HUES64 (cell line): Measurements from ENCODE around the gene CTXND1.

ENCODE experiments used
- H3K27ac ChIP-seq: 2 replicates; pipeline ENCODE4 v1.7.0; 2013; ENCODE audit warnings: low read depth, low read length, inconsistent platforms
- H3K27me3 ChIP-seq: 2 replicates; pipeline ENCODE4 v1.6.1; 2013; ENCODE audit warnings: mild to moderate bottlenecking, low read length; ENCODE audit not compliant: insufficient read depth
- H3K36me3 ChIP-seq: 2 replicates; pipeline ENCODE4 v1.6.1; 2013; ENCODE audit warnings: mild to moderate bottlenecking, low read length; ENCODE audit not compliant: insufficient read depth
- H3K4me1 ChIP-seq: 2 replicates; pipeline ENCODE4 v1.6.1; 2013; ENCODE audit warnings: mild to moderate bottlenecking, low read length, moderate library complexity; ENCODE audit not compliant: insufficient read depth
- H3K4me3 ChIP-seq: 2 replicates; pipeline ENCODE4 v1.5.1; 2013; ENCODE audit warnings: mild to moderate bottlenecking, low read length, moderate library complexity
- H3K9ac ChIP-seq: 2 replicates; pipeline ENCODE4 v1.6.1; 2013; ENCODE audit warnings: mild to moderate bottlenecking, low read depth, low read length
- H3K9me3 ChIP-seq: 2 replicates; pipeline ENCODE4 v1.6.1; 2013; ENCODE audit warnings: low read depth, low read length; ENCODE audit not compliant: insufficient read depth
- WGBS: fragments of 150-250, 120-280 bp; methylation state at CpG from one replicate; pipeline ENCODE4 v1.1.7; 2013; ENCODE audit warnings: missing lambda C conversion rate; 5-methylcytosine and 5-hydroxymethylcytosine counted together

CTXND1 gene

GRCh38 chr15:80234883-80235282, 17.1 kb downstream of the CTXND1 start:
- no peaks in the 10 kb centered on the region for H3K27me3 ChIP-seq
- no peak overlapping the region for H3K27ac ChIP-seq
- no peaks in the 10 kb centered on the region; the same call in 1 of the 2 replicates for H3K4me1 ChIP-seq
- no peaks in the 10 kb centered on the region for H3K36me3 ChIP-seq
- no peak overlapping the region for H3K9ac ChIP-seq
- H3K9me3 ChIP-seq, result no peaks in the 10 kb centered on the region
- H3K4me3 ChIP-seq, result no peak overlapping the region
- 81% methylated on average over 4 of the region's 4 CpGs for WGBS

- WGBS, result 72% methylated on average over 9 of the region's 9 CpGs
- Histone ChIP-seq H3K27me3 (no peaks in the 10 kb centered on the region), H3K9me3 (no peaks in the 10 kb centered on the region), H3K9ac (no peak overlapping the region), H3K4me1 (no peaks in the 10 kb centered on the region; the same call in 1 of the 2 replicates), H3K4me3 (no peak overlapping the region), H3K27ac (no peak overlapping the region), H3K36me3 (no peaks in the 10 kb centered on the region)
Observed at GRCh38 chr15:80233581-80233980, 18.4 kb downstream of the CTXND1 start.

DNA sequence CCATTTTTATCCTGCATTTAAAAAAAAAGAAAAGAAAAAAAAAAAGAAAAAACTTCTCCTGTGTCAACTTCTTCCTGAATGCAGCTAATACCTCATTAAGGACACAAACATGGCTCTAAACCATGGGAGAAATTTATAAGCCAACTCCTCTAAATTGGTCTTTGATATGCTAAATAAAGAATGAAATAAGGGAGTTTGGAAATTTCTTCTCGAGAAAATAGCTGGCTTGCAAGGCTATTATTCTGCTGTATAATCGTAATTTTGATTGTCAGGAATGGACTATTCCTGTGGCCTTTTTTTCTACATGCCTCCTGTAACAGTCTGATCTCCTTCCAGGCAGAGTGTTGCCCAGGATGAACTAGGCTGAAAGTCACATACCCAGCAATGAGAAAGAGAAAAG, 20.6 kb downstream of the CTXND1 start:
- H3K9me3 ChIP-seq, result no peaks in the 10 kb centered on the region
- no peak overlapping the region for H3K27ac ChIP-seq
- 86% methylated on average over 2 of the region's 2 CpGs for WGBS
- no peak overlapping the region for H3K4me3 ChIP-seq
- H3K36me3 ChIP-seq, result no peaks in the 10 kb centered on the region
- H3K4me1 ChIP-seq, result no peaks in the 10 kb centered on the region; the same call in 1 of the 2 replicates
- no peak overlapping the region for H3K9ac ChIP-seq
- H3K27me3 ChIP-seq, result no peaks in the 10 kb centered on the region

GRCh38 chr15:80228959-80229610, 22.9 kb downstream of the CTXND1 start:
- Histone ChIP-seq H3K4me1 (no peaks in the 10 kb centered on the region; the same call in 1 of the 2 replicates), H3K36me3 (no peaks in the 10 kb centered on the region), H3K9me3 (no peaks in the 10 kb centered on the region), H3K27me3 (no peaks in the 10 kb centered on the region), H3K4me3 (no peak overlapping the region), H3K9ac (no peak overlapping the region), H3K27ac (no peak overlapping the region)
- 90% methylated on average over 7 of the region's 7 CpGs for WGBS

DNA sequence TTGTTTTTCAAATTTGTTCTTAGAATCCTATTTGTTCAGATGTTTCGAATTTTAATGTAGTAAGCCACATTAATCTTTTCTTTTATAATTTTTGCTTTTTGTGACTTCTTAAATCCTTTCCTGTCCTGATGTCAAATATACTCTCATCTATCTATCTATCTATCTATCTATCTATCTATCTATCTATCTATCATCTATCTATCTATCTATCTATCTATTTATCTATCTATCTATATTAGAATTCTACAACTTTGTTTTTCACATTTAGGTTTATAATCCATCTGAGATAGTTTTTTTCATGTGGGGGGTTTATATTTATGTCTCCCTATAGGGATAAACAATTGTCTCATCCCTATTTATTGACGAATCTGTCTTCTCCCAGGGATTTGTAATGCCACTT, 32.1 kb downstream of the CTXND1 start:
- Histone ChIP-seq H3K36me3 (no peaks in the 10 kb centered on the region), H3K27ac (no peak overlapping the region), H3K9me3 (no peaks in the 10 kb centered on the region), H3K4me1 (no peaks in the 10 kb centered on the region), H3K4me3 (no peak overlapping the region), H3K27me3 (no peaks in the 10 kb centered on the region), H3K9ac (no peak overlapping the region)
- WGBS, result 100% methylated on average over 1 of the region's 2 CpGs

GRCh38 chr15:80217327-80217900, 34.6 kb downstream of the CTXND1 start:
- 93% methylated on average over 4 of the region's 4 CpGs for WGBS
- H3K9me3 ChIP-seq, result no peaks in the 10 kb centered on the region
- no peaks in the 10 kb centered on the region for H3K27me3 ChIP-seq
- H3K4me3 ChIP-seq, result no peak overlapping the region
- no peaks in the 10 kb centered on the region for H3K4me1 ChIP-seq
- no peaks in the 10 kb centered on the region for H3K36me3 ChIP-seq
- no peak overlapping the region for H3K27ac ChIP-seq
- no peak overlapping the region for H3K9ac ChIP-seq

GRCh38 chr15:80216911-80217310, 35.1 kb downstream of the CTXND1 start:
- Histone ChIP-seq H3K9me3 (no peaks in the 10 kb centered on the region), H3K27ac (no peak overlapping the region), H3K4me3 (no peak overlapping the region), H3K27me3 (no peaks in the 10 kb centered on the region), H3K36me3 (no peaks in the 10 kb centered on the region), H3K4me1 (no peaks in the 10 kb centered on the region), H3K9ac (no peak overlapping the region)
- WGBS, result 93% methylated on average over 1 of the region's 1 CpG

GRCh38 chr15:80216141-80216540, 35.9 kb downstream of the CTXND1 start:
- Histone ChIP-seq H3K4me3 (no peak overlapping the region), H3K27ac (no peak overlapping the region), H3K9ac (no peak overlapping the region), H3K9me3 (no peaks in the 10 kb centered on the region), H3K36me3 (no peaks in the 10 kb centered on the region), H3K4me1 (no peaks in the 10 kb centered on the region), H3K27me3 (no peaks in the 10 kb centered on the region)
- 89% methylated on average over 5 of the region's 5 CpGs for WGBS

DNA sequence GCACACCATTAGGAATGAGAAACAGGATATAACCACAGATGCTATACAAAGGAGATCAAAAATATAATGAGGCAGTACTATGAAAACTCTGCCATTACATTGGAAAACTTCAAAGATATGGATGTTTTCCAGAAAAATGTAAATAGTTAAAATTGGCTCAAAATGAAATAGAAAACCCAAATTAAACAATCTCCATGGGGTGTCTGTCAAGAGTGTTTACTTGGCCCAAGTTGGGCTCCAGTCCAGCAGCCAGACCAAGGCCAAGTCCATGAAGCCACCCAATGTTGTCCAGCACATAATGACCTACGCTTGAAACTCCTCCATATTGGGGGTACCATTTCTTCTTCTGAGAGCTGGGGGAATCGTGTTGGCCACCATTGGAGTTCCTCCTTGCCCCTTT, 37.1 kb downstream of the CTXND1 start:
- Histone ChIP-seq H3K27me3 (no peaks in the 10 kb centered on the region), H3K4me3 (no peak overlapping the region), H3K4me1 (no peaks in the 10 kb centered on the region), H3K36me3 (no peaks in the 10 kb centered on the region), H3K9me3 (no peaks in the 10 kb centered on the region), H3K9ac (no peak overlapping the region), H3K27ac (no peak overlapping the region)
- WGBS, result 90% methylated on average over 2 of the region's 2 CpGs

- Histone ChIP-seq H3K27me3 (no peaks in the 10 kb centered on the region), H3K4me1 (peaks cover 12% of the 10 kb centered on the region; the same call in 1 of the 2 replicates), H3K9me3 (no peaks in the 10 kb centered on the region), H3K4me3 (no peak overlapping the region), H3K27ac (no peak overlapping the region), H3K36me3 (no peaks in the 10 kb centered on the region), H3K9ac (no peak overlapping the region)
- 62% methylated on average over 1 of the region's 1 CpG for WGBS
Observed at GRCh38 chr15:80211976-80212375, 40.0 kb downstream of the CTXND1 start.

DNA sequence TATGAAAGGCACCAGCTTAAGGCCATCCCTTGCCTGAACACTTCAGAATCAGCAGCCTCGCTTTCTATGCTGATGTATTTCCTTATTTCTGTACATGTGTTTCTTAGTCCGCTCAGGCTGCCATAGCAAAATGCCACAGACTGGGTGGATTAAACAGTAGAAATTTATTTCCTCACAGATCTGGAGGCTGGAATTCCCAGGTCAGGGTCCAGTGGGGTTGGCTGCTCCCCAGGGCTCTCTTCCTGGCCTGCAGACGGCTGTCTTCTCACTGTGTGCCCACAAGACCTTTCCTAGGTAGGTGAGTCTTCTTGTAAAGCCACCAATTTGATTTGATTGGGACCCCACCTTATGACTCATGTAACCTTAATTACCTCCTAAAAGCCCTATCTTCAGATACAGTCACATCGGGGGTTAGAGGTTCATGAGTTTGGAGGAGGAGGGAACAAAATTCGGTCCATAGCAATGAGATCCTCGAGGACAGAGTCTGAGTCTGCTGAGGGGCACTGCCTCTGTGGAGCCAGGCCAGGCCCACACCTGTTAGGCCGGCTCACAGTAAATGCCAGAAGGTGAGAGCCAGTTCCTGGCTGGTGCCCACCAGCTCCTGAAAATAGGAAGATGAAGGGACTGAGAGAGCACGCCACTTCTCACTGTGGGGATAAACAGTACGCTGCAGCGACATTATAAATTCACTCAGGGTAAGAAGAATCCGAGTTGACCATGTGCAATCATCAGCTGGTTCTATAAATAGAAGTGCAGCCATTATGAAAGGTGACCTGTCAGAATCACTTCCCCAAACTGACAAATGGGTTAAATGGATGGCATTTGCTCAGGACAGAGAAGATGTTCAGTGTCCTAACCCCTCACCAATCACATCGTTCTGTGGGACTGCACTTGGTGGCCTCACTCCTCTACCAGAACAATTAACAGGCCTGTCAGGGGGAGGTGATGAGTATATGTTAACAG, 41.1 kb downstream of the CTXND1 start:
- peaks cover 12% of the 10 kb centered on the region; the same call in 1 of the 2 replicates for H3K4me1 ChIP-seq
- 89% methylated on average over 11 of the region's 12 CpGs for WGBS
- H3K9me3 ChIP-seq, result no peaks in the 10 kb centered on the region
- H3K27me3 ChIP-seq, result no peaks in the 10 kb centered on the region
- H3K9ac ChIP-seq, result no peak overlapping the region
- no peaks in the 10 kb centered on the region for H3K36me3 ChIP-seq
- H3K27ac ChIP-seq, result no peak overlapping the region
- no peak overlapping the region for H3K4me3 ChIP-seq
